Suprapubic skin (tissue), 4 donors: ENCODE data around the gene EPAS1. TPM values are rescaled to one million over a fixed set of nuclear protein-coding genes. Genes with fewer than 3 reads are reported as not detected.

Experiments used
- DNase-seq, 2 donors: peaks; one replicate each; pipeline ENCODE4 v3.0.0-alpha.2; 2019; ENCODE audit warnings: low spot score in 2 of 2
- H3K27ac ChIP-seq: fragments of 200-600 bp; sonication (generic); one replicate; pipeline ENCODE4 v1.5.1; 2019
- H3K27me3 ChIP-seq: fragments of 200-600 bp; sonication (generic); one replicate; pipeline ENCODE4 v1.5.1; 2019
- H3K36me3 ChIP-seq: fragments of 200-600 bp; sonication (generic); one replicate; pipeline ENCODE4 v1.5.1; 2019
- H3K4me1 ChIP-seq: fragments of 200-600 bp; sonication (generic); one replicate; pipeline ENCODE4 v1.5.1; 2019
- H3K4me3 ChIP-seq: fragments of 200-600 bp; sonication (generic); one replicate; pipeline ENCODE4 v1.5.1; 2019; ENCODE audit warnings: mild to moderate bottlenecking
- H3K9me3 ChIP-seq: fragments of 200-600 bp; sonication (generic); one replicate; pipeline ENCODE4 v1.5.1; 2019
- CTCF ChIP-seq, 2 donors: fragments of 200-600 bp in 1 of 2; fragments of 450-650 bp in 1 of 2; sonication (generic) in 1 of 2; IDR thresholded peaks; one replicate each; pipeline ENCODE4 v1.5.1; 2016 to 2019; ENCODE audit warnings: antibody characterized with exemption in 2 of 2, mild to moderate bottlenecking in 1 of 2, moderate library complexity in 1 of 2
- EP300 ChIP-seq: sonication (generic); formaldehyde crosslinking; IDR thresholded peaks from one replicate; pipeline ENCODE4 v1.6.1; 2017; ENCODE audit warnings: antibody characterized with exemption
- POLR2A ChIP-seq, 2 donors: fragments of 450-650 bp; IDR thresholded peaks; one replicate each; pipeline ENCODE4 v1.6.1; 2017; ENCODE audit warnings: antibody characterized with exemption in 2 of 2, mild to moderate bottlenecking in 2 of 2, moderate library complexity in 2 of 2
- POLR2AphosphoS5 ChIP-seq, 3 donors: sonication (generic); formaldehyde crosslinking; IDR thresholded peaks; one replicate each; pipeline ENCODE4 v1.6.1; 2017; ENCODE audit warnings: antibody characterized with exemption in 3 of 3
- WGBS: methylation state at CpG from one replicate; pipeline ENCODE4 v1.1.5; 2018; 5-methylcytosine and 5-hydroxymethylcytosine counted together
- total RNA-seq, 4 donors: library from RNA; depleted of rRNA; stranded (reverse); fragments of >200 nt; gene quantifications; one replicate each; pipeline ENCODE4 v1.1.0, GENCODE V29; 2016

EPAS1 gene
- total RNA-seq, 4 donors from 2014 or later, result 110 to 271 (median 142) TPM

- H3K9me3 ChIP-seq, result no peaks in the 10 kb centered on the region
- H3K36me3 ChIP-seq, result peaks cover 55% of the 10 kb centered on the region
- H3K4me3 ChIP-seq, result no peak overlapping the region
- H3K27me3 ChIP-seq, result no peaks in the 10 kb centered on the region
- no peaks in the 10 kb centered on the region for H3K4me1 ChIP-seq
- no peak for DNase-seq
- TF ChIP-seq POLR2A (IDR thresholded peaks at IDR 0.05) (no peak), EP300 (no peak), CTCF (IDR thresholded peaks at IDR 0.05) (no peak), POLR2AphosphoS5 (IDR thresholded peaks at IDR 0.05) (no peak)
- no peak overlapping the region for H3K27ac ChIP-seq
- 100% methylated on average over 1 of the region's 1 CpG for WGBS
Observed at GRCh38 chr2:46356991-46357390, 59.8 kb downstream of the EPAS1 start.

GRCh38 chr2:46358713-46359112, 61.5 kb downstream of the EPAS1 start:
- Histone ChIP-seq H3K36me3 (peaks cover 67% of the 10 kb centered on the region), H3K27me3 (no peaks in the 10 kb centered on the region), H3K27ac (no peak overlapping the region), H3K4me3 (no peak overlapping the region), H3K4me1 (no peaks in the 10 kb centered on the region), H3K9me3 (no peaks in the 10 kb centered on the region)
- WGBS, result 94% methylated on average over 6 of the region's 6 CpGs
- TF ChIP-seq CTCF (IDR thresholded peaks at IDR 0.05) (no peak), POLR2AphosphoS5 (IDR thresholded peaks at IDR 0.05) (no peak), EP300 (no peak), POLR2A (IDR thresholded peaks at IDR 0.05) (no peak)
- DNase-seq, result no peak

GRCh38 chr2:46360303-46360702, 63.1 kb downstream of the EPAS1 start:
- no peak overlapping the region for H3K4me3 ChIP-seq
- TF ChIP-seq EP300, result no peak
- no peaks in the 10 kb centered on the region for H3K27me3 ChIP-seq
- no peak for DNase-seq
- H3K9me3 ChIP-seq, result no peaks in the 10 kb centered on the region
- H3K27ac ChIP-seq, result no peak overlapping the region
- peaks cover 5% of the 10 kb centered on the region for H3K4me1 ChIP-seq
- 91% methylated on average over 3 of the region's 3 CpGs for WGBS
- peaks cover 67% of the 10 kb centered on the region for H3K36me3 ChIP-seq

- Histone ChIP-seq H3K27me3 (no peaks in the 10 kb centered on the region), H3K9me3 (no peaks in the 10 kb centered on the region), H3K36me3 (peaks cover 58% of the 10 kb centered on the region), H3K4me3 (no peak overlapping the region), H3K4me1 (peaks cover 5% of the 10 kb centered on the region), H3K27ac (no peak overlapping the region)
- no peak for DNase-seq
- 96% methylated on average over 6 of the region's 6 CpGs for WGBS
- TF ChIP-seq POLR2A (IDR thresholded peaks at IDR 0.05), result no peak
- TF ChIP-seq POLR2AphosphoS5 (IDR thresholded peaks at IDR 0.05), result no peak
- TF ChIP-seq CTCF (IDR thresholded peaks at IDR 0.05), result no peak
- TF ChIP-seq EP300, result no peak
Observed at GRCh38 chr2:46361920-46362666, 64.9 kb downstream of the EPAS1 start.

- no peak overlapping the region for H3K4me3 ChIP-seq
- H3K27me3 ChIP-seq, result no peaks in the 10 kb centered on the region
- no peaks in the 10 kb centered on the region for H3K9me3 ChIP-seq
- peaks cover 58% of the 10 kb centered on the region for H3K36me3 ChIP-seq
- TF ChIP-seq EP300 (no peak), CTCF (IDR thresholded peaks at IDR 0.05) (no peak), POLR2AphosphoS5 (IDR thresholded peaks at IDR 0.05) (no peak), POLR2A (IDR thresholded peaks at IDR 0.05) (no peak)
- H3K4me1 ChIP-seq, result peaks cover 5% of the 10 kb centered on the region
- no peak for DNase-seq
- WGBS, result 98% methylated on average over 4 of the region's 4 CpGs
- no peak overlapping the region for H3K27ac ChIP-seq
Observed at GRCh38 chr2:46362667-46363012, 65.4 kb downstream of the EPAS1 start.
